K562 (cell line): ENCODE measurements around the gene GINS1. TPM values are rescaled to one million over a fixed set of nuclear protein-coding genes. Genes with fewer than 3 reads are reported as not detected.

Experiments used
- ATAC-seq: fragments of 200-7000 bp; cut with Tn5 transposase; 3 replicates; pipeline ENCODE4 v1.9.1; 2020; ENCODE audit warnings: moderate library complexity
- BruUV-seq: library from RNA; stranded (reverse); fragments of 400-500 nt; replicated peaks from 2 replicates; lab custom pipeline; 2021; lab: Mats Ljungman, UMichigan
- CTCF ChIA-PET: fragments of 300-600 bp; formaldehyde crosslinking; extraction: SDS; loops from one replicate; lab custom pipeline; 2021; ENCODE audit warnings: low intra/inter-chr PET ratio; lab: Yijun Ruan, JAX
- POLR2A ChIA-PET: fragments of 300-600, 350-650 bp; sonication (Branson Sonifier 250); formaldehyde crosslinking; extraction: SDS; loops from one replicate; lab custom pipeline; 2021; ENCODE audit warnings: antibody characterized with exemption, inconsistent platforms; lab: Yijun Ruan, JAX
- DNase-seq, 4 experiments: peaks; one replicate each; pipeline versions ENCODE4 v3.0.0 to v3.0.0-alpha.2; 2011 to 2018; ENCODE audit warnings: low spot score in 3 of 4, mixed read lengths in 3 of 4; ENCODE audit errors: extremely low read depth in 1 of 4
- FAIRE-seq: peaks from 2 replicates; lab custom pipeline; 2011; peaks lifted over from hg19 to GRCh38; lab: Jason Lieb, UNC
- H2AFZ ChIP-seq: 2 replicates; pipeline ENCODE4 v1.6.0; 2011; ENCODE audit warnings: low read depth, low read length, control low read depth, inconsistent platforms
- H3K27ac ChIP-seq: fragments of 200-600 bp; 3 replicates; pipeline ENCODE4 v1.8.0; 2011; ENCODE audit warnings: low read depth, mild to moderate bottlenecking, control low read depth, inconsistent platforms, low read length, moderate library complexity, mixed read lengths; ENCODE audit errors: extremely low read depth
- H3K27me3 ChIP-seq, 2 experiments: fragments of 300-600 bp in 1 of 2; 2 replicates in 1 of 2; 3 replicates in 1 of 2; pipeline versions ENCODE4 v1.6.0 to v1.8.0; 2011; ENCODE audit warnings: inconsistent platforms in 2 of 2, low read length in 2 of 2, mild to moderate bottlenecking in 1 of 2, mixed read lengths in 1 of 2, moderate library complexity in 1 of 2; ENCODE audit not compliant: control insufficient read depth in 2 of 2, insufficient read depth in 2 of 2
- H3K36me3 ChIP-seq: fragments of 300-600 bp; 3 replicates; pipeline ENCODE4 v1.8.0; 2011; ENCODE audit warnings: mild to moderate bottlenecking, low read length, inconsistent platforms; ENCODE audit not compliant: control insufficient read depth, insufficient read depth
- H3K4me1 ChIP-seq, 2 experiments: fragments of 200-600 bp in 1 of 2; replicated peaks in 1 of 2; 2 replicates in 1 of 2; 3 replicates in 1 of 2; pipeline versions ENCODE4 v1.5.1 to v1.8.0; 2011; ENCODE audit warnings: inconsistent platforms in 2 of 2, low read length in 2 of 2, mild to moderate bottlenecking in 1 of 2, mixed read lengths in 1 of 2, moderate library complexity in 1 of 2; ENCODE audit not compliant: control insufficient read depth in 2 of 2, insufficient read depth in 2 of 2
- H3K4me2 ChIP-seq: 2 replicates; pipeline ENCODE4 v1.6.1; 2011; ENCODE audit warnings: low read length, control low read depth, inconsistent platforms, mixed read lengths; ENCODE audit not compliant: insufficient read depth
- H3K4me3 ChIP-seq: fragments of 200-600 bp; sonication (generic), shearing (Covaris generic); 2 replicates; pipeline ENCODE4 v1.5.1; 2016; ENCODE audit warnings: control low read depth, inconsistent platforms
- H3K79me2 ChIP-seq: fragments of 200-600 bp; 3 replicates; pipeline ENCODE4 v1.8.0; 2011; ENCODE audit warnings: low read length, inconsistent platforms; ENCODE audit not compliant: control insufficient read depth, insufficient read depth
- H3K9ac ChIP-seq, 2 experiments: 2 replicates each; pipeline versions ENCODE4 v1.6.0 to v1.6.1; 2011; ENCODE audit warnings: low read depth in 2 of 2, low read length in 2 of 2, control low read depth in 1 of 2, inconsistent platforms in 1 of 2, mild to moderate bottlenecking in 1 of 2, mixed read lengths in 1 of 2; ENCODE audit not compliant: insufficient read depth in 1 of 2
- H3K9me1 ChIP-seq: one replicate; pipeline ENCODE4 v1.6.0; 2011; ENCODE audit warnings: inconsistent platforms, mild to moderate bottlenecking, low read length, moderate library complexity; ENCODE audit not compliant: control insufficient read depth, insufficient read depth
- H3K9me3 ChIP-seq: replicated peaks from 2 replicates; pipeline ENCODE4 v1.5.1; 2011; ENCODE audit warnings: low read depth, low read length, inconsistent platforms; ENCODE audit not compliant: control insufficient read depth, insufficient read depth
- H4K20me1 ChIP-seq: replicated peaks from 2 replicates; pipeline ENCODE4 v1.6.1; 2011; ENCODE audit warnings: low read length, inconsistent platforms, mixed read lengths; ENCODE audit not compliant: control insufficient read depth, insufficient read depth
- CBX2 ChIP-seq: fragments of 200-600 bp; sonication (generic); IDR thresholded peaks from one replicate; pipeline ENCODE4 v1.6.1; 2012; ENCODE audit warnings: mild to moderate bottlenecking, low read length, inconsistent platforms; ENCODE audit not compliant: insufficient read depth, poor library complexity, severe bottlenecking
- CXXC5 ChIP-seq: fragments of 250-450 bp; sonication (Bioruptor Pico); IDR thresholded peaks from 2 replicates; pipeline ENCODE4 v1.8.0; 2022; ENCODE audit warnings: inconsistent platforms, mild to moderate bottlenecking, moderate library complexity
- ERF ChIP-seq: fragments of 450-650 bp; formaldehyde crosslinking; IDR thresholded peaks from 2 replicates; pipeline ENCODE4 v1.4.0; 2020; ENCODE audit warnings: mild to moderate bottlenecking, mixed read lengths
- KDM4B ChIP-seq, 2 experiments: fragments of 450-650 bp in 1 of 2; sonication (generic) in 1 of 2; IDR thresholded peaks; 2 replicates each; pipeline ENCODE4 v1.6.1; 2016 to 2017; ENCODE audit warnings: borderline replicate concordance in 2 of 2, antibody characterized with exemption in 1 of 2, low read depth in 1 of 2, mild to moderate bottlenecking in 1 of 2
- NCOA4 ChIP-seq: fragments of 450-650 bp; IDR thresholded peaks from 2 replicates; pipeline ENCODE4 v1.6.1; 2018; ENCODE audit warnings: mild to moderate bottlenecking; ENCODE audit not compliant: partially characterized antibody
- XRCC5 ChIP-seq: fragments of 200-400 bp; formaldehyde crosslinking; IDR thresholded peaks from 2 replicates; pipeline ENCODE4 v1.6.1; 2017; ENCODE audit warnings: low read depth, mild to moderate bottlenecking, low read length
- ZNF121 ChIP-seq: sonication (generic); formaldehyde crosslinking; conservative IDR thresholded peaks from 2 replicates; pipeline ENCODE4 v1.8.0; 2022; ENCODE audit warnings: missing genetic modification reagents
- WGBS: fragments of 100-300 bp; shearing (Covaris generic); methylation state at CpG from one replicate; pipeline ENCODE4 v1.1.6; 2016; ENCODE audit warnings: low coverage, mixed read lengths; ENCODE audit not compliant: insufficient coverage; ENCODE audit errors: missing lambda C conversion rate; 5-methylcytosine and 5-hydroxymethylcytosine counted together
- in situ Hi-C: fragments of 300-500 bp; cut with MboI; formaldehyde crosslinking; loops from 4 replicates; pipeline ENCODE4 v1.15.0; 2018; ENCODE audit warnings: inconsistent platforms, mixed read lengths
- intact Hi-C: fragments of 100-400 bp; cut with micrococcal nuclease; formaldehyde crosslinking; loops from 2 replicates; pipeline ENCODE4 v1.14.2; 2022
- polyA plus RNA-seq, 8 experiments: library from polyadenylated mRNA; depleted of rRNA in 4 of 8; stranded (reverse) in 5 of 8; unstranded in 3 of 8; fragments of >200 nt; fragmentation: Nextera tagmentation in 2 of 8; fragmentation: Illumina TruSeq in 1 of 8; extraction: Ambion mirVana in 2 of 8; extraction: Trizol in 1 of 8; gene quantifications; 2 replicates each; pipeline versions ENCODE4 v1.2.1 to v1.2.3, GENCODE V29; 2011 to 2014; ENCODE audit warnings: inconsistent platforms in 1 of 8, missing spikeins in 1 of 8
- total RNA-seq, 7 experiments: library from RNA; depleted of rRNA in 6 of 7; stranded (reverse); fragments of >200 nt in 6 of 7; fragmentation: Illumina TruSeq in 2 of 7; extraction: Trizol in 2 of 7; gene quantifications; 2 replicates each; pipeline versions ENCODE4 v1.2.1 to v1.2.3, GENCODE V29; 2011 to 2021; ENCODE audit warnings: low replicate concordance in 1 of 7
- TF ChIP-seq, protein P1 (sequence below): fragments of 450-650 bp; IDR thresholded peaks from 2 replicates; pipeline ENCODE4 v1.6.1; 2018; ENCODE audit not compliant: partially characterized antibody
- TF ChIP-seq, protein P2 (sequence below): conservative IDR thresholded peaks from 2 replicates; pipeline ENCODE4 v1.6.1; 2011; ENCODE audit warnings: low read depth, mild to moderate bottlenecking, low read length; ENCODE audit not compliant: control insufficient read depth

Gene GINS1
- total and polyA plus RNA-seq, 9 of the 15 experiments (the other 6 are each of a cell fraction or from before 2014, with no cell fraction given) = 13.1 to 31.8 (median 24.1) TPM

DNA sequence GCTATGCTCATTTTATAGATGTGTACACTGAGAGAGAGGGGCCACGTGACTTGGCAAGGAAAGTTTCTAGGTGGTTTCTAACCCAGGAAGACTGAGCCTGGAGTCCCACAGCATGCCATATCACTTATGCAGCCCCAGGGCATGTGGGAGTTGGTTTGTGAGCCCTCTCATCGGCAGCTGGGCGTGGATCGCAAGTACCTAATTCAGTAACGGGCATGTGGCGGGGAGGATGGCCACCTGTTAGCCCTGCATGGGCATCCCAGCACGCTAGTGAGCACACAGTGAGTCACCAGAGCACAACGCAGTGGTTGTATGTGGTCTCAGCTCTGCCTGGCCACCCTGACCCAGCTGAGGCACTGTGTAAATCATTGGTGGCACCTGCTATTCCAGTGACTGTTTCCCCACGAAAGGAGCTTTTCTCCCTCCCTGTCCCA lies 89.5 kb downstream of the GINS1 start:
- Histone ChIP-seq H3K79me2 (no peaks in the 10 kb centered on the region), H3K4me3 (no peak overlapping the region), H3K36me3 (no peaks in the 10 kb centered on the region), H3K27me3 (peaks cover 0 to 55% of the 10 kb centered on the region in 2 experiments; a peak in 2 of 5 replicates), H3K9ac (no peak overlapping the region), H4K20me1 (no peaks in the 10 kb centered on the region), H3K27ac (no peak overlapping the region), H3K9me3 (no peaks in the 10 kb centered on the region), H3K4me2 (no peak overlapping the region), H3K4me1 (0 out of 5 replicates have a peak, but pooled peaks cover 0 to 3% of the 10 kb centered on the region in 2 experiments), H2AFZ (no peak overlapping the region), H3K9me1 (no peaks in the 10 kb centered on the region)
- intact Hi-C loops (no loop called here), in situ Hi-C loops (no loop called here)
- ATAC-seq (no peak), DNase-seq (no peak), FAIRE-seq (no peak)
- 1% methylated on average over 9 of the region's 9 CpGs for WGBS
- BruUV-seq = no TSS peak
- TF ChIP-seq KDM4B (IDR thresholded peaks at IDR 0.05; ENCODE audit: borderline replicate concordance in 2 of 2, low read depth in 1 of 2) = no peak
- no peak for TF ChIP-seq CXXC5 (CRISPR knock-in tag)
- POLR2A ChIA-PET = no interaction called here
- CTCF ChIA-PET = no interaction called here

DNA sequence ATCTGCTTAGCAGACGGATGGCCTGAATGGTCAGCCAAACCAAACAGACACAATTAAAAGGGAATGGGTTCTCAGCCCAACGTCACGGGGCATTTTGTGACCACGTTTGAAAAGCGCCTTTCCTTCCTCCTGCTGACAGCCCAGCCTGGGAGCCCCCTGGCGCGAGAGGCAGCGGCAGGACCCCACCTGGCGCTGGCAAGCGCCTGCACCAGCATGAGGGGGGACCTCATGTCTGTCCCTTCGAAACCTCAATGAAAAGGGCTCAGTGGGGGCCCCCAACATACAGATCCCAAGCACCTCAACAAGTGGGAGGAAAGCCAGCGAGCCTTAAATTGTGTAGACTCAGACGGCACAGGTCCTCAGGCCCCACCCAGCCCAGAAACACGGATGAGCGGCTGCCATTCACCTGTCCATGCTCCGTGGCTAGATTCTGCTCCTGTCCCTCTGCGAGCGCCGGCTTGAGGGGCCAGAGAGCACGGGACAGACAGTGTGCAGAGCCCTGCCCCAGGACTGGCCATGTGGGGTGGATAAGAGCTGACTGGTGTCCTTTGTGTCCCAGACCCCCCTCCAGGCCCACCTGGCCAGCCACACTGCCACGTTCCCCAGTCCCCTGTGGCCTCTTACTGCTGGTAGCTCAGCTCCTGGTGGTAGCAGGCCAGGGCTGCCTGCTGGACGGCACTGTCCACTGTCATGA lies 90.3 kb downstream of the GINS1 start:
- no peak for ATAC-seq
- Histone ChIP-seq H4K20me1 (no peaks in the 10 kb centered on the region), H3K27me3 (peaks cover 0 to 55% of the 10 kb centered on the region in 2 experiments; a peak in 2 of 5 replicates), H3K9ac (no peak overlapping the region), H3K9me3 (no peaks in the 10 kb centered on the region), H3K9me1 (no peaks in the 10 kb centered on the region), H3K36me3 (no peaks in the 10 kb centered on the region), H3K4me2 (no peak overlapping the region), H3K4me3 (no peak overlapping the region), H3K79me2 (no peaks in the 10 kb centered on the region), H3K27ac (no peak overlapping the region), H3K4me1 (0 out of 5 replicates have a peak, but pooled peaks cover 0 to 3% of the 10 kb centered on the region in 2 experiments), H2AFZ (no peak overlapping the region)
- intact Hi-C loops (no loop called here), in situ Hi-C loops (no loop called here)
- no TSS peak for BruUV-seq
- 2% methylated on average over 9 of the region's 22 CpGs for WGBS
- FAIRE-seq = no peak
- CTCF ChIA-PET = no interaction called here
- no peak for DNase-seq
- POLR2A ChIA-PET = interaction anchor here (0.8 to 1.0 kb wide), 2 partner anchors 12 kb away, joined by 3 read pairs; no protein-coding TSS in a partner anchor
- no peak for TF ChIP-seq CBX2
- no peak for TF ChIP-seq NCOA4
- TF ChIP-seq, protein P1, sequence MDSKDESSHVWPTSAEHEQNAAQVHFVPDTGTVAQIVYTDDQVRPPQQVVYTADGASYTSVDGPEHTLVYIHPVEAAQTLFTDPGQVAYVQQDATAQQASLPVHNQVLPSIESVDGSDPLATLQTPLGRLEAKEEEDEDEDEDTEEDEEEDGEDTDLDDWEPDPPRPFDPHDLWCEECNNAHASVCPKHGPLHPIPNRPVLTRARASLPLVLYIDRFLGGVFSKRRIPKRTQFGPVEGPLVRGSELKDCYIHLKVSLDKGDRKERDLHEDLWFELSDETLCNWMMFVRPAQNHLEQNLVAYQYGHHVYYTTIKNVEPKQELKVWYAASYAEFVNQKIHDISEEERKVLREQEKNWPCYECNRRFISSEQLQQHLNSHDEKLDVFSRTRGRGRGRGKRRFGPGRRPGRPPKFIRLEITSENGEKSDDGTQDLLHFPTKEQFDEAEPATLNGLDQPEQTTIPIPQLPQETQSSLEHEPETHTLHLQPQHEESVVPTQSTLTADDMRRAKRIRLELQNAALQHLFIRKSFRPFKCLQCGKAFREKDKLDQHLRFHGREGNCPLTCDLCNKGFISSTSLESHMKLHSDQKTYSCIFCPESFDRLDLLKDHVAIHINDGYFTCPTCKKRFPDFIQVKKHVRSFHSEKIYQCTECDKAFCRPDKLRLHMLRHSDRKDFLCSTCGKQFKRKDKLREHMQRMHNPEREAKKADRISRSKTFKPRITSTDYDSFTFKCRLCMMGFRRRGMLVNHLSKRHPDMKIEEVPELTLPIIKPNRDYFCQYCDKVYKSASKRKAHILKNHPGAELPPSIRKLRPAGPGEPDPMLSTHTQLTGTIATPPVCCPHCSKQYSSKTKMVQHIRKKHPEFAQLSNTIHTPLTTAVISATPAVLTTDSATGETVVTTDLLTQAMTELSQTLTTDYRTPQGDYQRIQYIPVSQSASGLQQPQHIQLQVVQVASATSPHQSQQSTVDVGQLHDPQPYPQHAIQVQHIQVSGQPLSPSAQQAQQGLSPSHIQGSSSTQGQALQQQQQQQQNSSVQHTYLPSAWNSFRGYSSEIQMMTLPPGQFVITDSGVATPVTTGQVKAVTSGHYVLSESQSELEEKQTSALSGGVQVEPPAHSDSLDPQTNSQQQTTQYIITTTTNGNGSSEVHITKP = no peak
- TF ChIP-seq ERF (CRISPR knock-in tag) = no peak
- TF ChIP-seq ZNF121 = no peak
- no peak for TF ChIP-seq XRCC5
- TF ChIP-seq, protein P2, sequence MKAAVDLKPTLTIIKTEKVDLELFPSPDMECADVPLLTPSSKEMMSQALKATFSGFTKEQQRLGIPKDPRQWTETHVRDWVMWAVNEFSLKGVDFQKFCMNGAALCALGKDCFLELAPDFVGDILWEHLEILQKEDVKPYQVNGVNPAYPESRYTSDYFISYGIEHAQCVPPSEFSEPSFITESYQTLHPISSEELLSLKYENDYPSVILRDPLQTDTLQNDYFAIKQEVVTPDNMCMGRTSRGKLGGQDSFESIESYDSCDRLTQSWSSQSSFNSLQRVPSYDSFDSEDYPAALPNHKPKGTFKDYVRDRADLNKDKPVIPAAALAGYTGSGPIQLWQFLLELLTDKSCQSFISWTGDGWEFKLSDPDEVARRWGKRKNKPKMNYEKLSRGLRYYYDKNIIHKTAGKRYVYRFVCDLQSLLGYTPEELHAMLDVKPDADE = no peak
